Measurements from ENCODE around the gene LHX5.

LHX5 gene

DNA sequence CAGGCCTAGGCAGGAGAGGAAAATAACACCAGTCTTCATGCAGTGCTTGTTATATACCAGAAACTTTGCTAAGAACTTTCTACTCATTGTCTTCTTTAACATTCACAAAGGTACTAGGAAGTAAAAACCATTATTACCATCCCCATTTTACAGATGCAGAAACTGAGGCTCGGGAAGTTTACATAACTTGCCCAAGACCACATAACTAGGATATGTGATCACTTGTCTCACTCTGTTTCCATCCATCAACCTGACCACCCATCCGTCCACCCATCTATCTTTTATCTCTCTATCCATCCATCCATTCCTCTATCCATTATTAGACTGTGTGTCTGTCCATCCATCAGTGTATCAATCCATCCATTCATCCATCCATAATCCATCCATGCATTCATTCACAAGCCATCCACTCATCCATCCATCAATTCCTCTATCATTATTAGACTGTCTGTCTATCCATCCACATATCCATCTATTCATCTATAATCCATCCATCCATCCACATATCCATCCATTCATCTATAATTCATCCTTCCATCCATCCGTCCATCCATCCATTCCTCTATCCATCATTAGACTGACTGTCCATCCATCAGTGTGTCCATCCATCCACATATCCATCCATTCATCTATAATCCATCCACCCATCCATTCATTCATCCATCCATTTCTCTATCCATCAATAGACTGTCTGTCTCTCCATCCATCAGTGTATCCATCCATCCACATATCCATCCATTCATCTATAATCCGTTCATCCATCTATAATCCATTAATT lies 33.0 kb downstream of the LHX5 start:
- no peak for DNase-seq

DNA sequence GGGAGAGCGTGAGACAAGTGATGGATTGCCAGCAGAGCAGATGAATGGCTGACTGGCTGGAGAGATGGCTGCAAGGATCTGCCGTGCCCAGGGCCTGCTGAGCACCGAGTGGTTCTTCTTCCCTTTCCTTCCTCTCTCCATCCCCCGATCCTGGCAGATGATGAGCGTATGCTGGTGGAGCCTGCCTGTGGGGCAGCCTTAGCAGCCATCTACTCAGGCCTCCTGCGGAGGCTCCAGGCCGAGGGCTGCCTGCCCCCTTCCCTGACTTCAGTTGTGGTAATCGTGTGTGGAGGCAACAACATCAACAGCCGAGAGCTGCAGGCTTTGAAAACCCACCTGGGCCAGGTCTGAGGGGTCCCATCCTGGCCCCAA lies 34.0 kb downstream of the LHX5 start:
- no peak for DNase-seq

DNA sequence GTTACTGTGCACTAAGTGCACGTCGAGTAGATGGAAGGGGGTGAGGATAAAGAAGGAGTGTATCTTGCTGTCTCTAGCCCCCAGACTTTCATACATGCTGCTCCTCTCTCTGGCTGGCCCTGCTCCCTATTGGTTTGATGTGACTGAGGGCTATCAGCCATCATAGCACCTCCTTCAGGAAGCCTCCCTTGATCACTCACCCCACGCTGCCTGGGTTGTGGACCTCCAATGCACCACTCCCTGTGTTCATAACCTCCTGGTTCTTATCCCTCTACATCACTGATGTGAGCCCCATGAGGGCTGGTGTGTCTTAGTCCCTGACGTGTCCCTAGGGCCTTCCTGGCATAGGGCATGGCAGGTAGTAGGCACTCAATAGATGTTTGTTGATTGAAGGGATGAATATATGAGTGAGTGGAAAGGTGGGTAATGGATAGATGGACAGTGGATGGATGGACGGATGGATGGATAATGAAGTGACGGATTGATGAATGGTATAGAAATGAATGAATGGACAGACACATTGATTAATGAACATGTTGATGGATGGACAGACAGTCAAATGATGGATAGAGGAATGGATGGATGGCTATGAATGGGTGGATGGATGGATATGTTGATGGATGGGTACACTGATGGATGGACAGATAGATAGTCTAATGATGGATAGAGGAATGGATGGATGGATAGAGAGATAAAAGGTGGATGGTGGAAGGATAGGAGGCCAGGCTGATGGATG lies 34.5 kb downstream of the LHX5 start:
- DNase-seq = no peak

DNA sequence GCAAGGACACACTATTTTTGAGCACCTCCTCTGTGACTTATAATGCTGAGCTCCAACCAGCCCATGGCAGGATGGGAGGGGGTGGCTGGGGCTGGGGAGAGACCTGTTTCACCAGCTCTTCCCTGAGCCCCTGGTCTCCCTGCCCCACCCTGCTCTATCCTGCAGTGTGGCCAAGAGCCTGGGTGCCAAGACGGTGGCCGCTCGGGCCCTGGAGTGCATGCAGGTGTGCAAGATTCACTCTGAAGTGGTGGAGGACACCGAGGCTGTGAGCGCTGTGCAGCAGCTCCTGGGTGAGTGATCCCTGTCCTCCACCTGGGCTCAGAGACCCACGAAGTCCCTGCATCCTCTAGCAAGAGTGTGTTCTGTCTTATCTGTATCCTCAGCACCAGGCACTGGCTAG lies 35.1 kb downstream of the LHX5 start:
- no peak for DNase-seq

DNA sequence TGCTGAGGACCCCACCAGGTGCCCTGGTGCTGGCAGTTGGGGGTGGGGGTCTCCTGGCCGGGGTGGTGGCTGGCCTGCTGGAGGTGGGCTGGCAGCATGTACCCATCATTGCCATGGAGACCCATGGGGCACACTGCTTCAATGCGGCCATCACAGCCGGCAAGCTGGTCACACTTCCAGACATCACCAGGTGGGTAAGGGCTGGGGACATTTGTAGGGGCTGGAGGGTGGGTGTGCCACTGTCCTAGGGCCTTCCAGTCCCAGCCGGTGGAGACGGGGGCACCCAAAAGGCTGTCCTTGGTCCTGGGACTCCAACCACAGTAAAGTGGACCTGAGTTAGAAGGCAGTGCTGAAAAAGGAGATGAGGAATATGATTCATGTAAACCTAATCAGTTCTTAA lies 36.3 kb downstream of the LHX5 start:
- DNase-seq = no peak

DNA sequence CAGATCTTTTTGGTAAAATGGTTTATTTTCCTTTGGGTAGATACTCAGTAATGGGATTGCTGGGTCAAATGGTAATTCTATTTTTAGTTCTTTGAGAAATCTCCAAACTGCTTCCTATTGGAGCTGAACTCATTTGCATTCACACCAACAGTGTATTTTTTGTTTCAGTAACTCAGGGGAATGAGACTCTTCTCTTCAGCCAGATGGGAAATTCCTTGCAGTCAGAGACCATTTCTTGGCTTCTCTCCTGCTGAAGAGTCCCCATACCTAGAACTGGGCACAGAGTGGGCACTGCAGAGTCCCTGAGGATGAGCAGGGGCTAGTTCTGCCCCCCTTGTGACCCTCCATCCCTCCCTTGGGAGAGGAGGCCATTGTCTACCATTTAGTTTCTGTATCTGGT lies 38.7 kb downstream of the LHX5 start:
- no peak for DNase-seq

DNA sequence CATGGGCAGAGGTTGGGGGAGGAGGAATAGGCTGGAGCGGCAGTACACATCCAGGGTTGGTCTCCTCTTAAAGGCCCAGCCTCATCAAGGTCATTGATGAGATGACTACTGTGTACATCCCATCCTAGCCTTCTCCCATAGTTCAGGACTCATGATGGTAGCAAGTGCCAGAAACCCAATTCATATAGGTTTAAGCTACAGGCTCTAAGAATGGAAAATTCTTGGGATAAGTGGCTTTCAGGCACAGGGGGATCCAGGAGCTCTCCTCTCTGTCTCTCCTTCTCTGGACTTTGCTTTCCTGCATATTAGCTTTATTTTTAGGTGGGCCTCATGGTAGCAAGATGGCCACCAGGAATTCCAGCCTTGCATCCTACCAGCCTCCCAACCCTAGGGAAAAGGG lies 43.2 kb downstream of the LHX5 start:
- no peak for DNase-seq

DNA sequence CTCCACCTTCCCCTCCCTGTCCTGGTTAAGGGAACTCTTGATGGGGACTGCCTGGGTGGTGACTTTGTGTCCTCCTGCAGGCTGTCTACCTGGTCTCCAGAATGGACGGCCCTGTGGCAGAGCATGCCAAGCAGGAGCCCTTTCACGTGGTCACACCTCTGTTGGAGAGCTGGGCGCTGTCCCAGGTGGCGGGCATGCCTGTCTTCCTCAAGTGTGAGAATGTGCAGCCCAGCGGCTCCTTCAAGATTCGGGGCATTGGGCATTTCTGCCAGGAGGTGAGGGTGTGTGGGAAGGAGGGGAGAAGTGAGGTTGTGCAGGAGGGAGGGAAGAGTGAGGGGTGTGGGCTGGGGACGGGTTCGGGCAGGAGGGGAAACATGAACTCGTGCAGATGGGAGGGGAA lies 43.8 kb downstream of the LHX5 start:
- DNase-seq = no peak

DNA sequence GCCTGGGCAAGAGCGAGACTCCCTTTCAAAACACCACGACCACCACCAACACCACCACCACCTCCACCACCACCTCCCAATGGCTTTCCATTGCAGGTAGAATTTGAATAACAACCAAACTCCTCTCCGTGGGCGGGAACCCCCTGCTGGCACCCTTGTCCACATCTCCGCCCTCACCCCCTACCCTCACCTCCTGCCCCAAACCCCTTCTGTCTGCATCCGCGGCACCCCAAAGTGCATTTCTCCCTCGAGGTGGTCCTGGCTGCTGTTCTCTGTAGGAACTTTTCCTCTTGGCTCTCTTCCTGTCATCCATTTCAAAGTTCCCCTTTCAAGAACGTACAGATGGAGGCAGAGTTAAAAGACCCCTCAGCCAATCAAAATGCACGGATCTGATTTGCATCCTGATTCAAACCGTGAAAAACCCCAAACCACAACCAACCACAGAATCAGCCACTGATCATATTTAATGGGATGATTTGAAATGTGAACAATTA lies 45.7 kb downstream of the LHX5 start:
- DNase-seq = no peak

DNA sequence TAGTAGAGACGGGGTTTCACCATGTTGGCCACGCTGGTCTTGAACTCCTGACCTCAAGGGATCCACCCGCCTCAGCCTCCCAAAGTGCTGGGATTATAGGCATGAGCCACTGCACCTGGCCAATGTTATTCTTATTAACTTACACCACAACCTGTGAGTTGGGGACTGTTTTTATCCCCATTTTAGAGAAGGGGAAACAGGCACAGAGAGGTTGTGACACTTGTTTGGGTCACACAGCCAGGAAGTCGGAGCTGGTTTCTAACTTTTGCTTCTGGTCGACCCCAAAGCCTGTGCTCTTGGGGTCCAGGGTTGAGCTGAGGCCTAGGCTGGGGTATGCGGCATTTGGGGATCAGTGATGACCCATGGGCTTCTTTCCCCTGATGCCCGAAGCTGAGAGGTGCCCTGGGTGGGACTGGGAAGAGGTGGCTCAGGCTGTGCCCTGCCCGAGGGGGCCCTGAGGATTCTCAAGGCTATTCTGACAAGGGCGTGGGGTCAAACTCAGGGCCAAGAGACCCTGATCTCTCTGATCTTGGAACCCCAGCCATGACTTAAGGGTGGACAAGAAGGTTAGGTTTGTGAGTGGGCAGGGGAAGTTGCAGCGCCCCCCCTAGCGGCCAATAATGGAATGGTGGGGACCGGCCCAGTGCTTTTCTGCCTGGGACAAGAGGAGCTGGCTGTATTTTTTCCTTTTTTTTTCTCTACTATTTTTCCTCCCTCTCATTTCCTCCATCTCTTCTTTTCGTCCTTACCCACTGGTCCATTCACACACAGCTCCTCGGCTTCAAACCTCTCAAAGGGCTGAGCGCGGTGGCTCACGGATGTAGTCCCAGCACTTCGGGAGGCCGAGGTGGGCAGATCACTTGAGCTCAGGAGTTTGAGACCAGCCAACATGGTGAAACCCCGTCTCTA lies 46.5 kb downstream of the LHX5 start:
- DNase-seq = peak; percentile 27

DNA sequence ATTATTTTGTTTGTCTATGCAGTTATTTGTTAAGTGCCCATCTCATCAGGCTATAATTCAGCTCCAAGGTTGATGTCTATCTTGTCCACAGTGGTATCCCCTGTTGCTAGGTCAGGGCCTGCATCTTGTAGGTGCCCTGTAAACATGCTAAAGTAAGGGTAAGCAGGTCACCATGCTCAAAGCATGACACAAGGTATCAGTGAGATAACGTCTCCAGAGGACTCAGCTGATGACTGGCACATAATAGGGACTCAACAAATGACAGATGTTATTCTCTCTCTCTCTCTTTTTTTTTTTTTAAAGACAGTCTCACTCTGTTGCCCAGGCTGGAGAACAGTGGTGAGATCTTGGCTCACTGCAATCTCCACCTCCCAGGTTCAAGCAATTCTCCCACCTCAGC lies 47.2 kb downstream of the LHX5 start:
- DNase-seq = no peak

DNA sequence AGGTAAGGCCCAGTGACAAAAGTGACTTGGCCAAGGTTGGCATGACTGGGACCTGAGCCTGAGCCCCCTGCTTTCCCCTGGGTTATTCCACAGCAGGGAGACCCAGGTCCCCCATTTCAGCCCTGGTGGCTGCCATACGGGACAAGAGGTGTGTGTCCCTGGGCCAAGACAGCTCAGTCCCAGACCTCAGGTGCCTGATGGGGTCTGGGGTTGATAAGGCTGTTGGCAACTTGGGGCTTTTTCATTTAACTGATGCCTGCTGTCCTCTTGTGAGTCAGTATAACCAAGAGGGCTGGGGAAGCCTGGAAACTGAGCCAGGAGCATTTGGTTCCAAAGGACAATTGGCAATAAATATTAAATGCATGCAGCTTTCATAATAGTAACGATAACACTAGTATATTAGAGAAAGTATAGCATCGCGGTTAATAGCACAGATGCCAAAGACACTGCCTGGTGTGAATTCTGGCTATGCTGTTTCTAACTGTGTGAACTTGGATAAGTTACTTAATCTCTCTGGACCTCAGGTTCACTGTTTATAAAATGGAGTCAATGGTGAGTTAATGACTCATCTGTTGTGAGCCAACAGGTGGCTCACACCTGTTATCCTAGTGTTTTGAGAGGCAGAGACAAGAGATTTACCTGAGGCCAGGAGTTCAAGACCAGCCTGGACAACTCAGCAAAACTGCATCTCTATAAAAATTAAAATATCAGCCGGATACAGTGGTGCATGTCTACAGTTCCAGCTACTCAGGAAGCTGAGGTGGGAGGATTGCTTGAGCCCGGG lies 48.6 kb downstream of the LHX5 start:
- DNase-seq = no peak

DNA sequence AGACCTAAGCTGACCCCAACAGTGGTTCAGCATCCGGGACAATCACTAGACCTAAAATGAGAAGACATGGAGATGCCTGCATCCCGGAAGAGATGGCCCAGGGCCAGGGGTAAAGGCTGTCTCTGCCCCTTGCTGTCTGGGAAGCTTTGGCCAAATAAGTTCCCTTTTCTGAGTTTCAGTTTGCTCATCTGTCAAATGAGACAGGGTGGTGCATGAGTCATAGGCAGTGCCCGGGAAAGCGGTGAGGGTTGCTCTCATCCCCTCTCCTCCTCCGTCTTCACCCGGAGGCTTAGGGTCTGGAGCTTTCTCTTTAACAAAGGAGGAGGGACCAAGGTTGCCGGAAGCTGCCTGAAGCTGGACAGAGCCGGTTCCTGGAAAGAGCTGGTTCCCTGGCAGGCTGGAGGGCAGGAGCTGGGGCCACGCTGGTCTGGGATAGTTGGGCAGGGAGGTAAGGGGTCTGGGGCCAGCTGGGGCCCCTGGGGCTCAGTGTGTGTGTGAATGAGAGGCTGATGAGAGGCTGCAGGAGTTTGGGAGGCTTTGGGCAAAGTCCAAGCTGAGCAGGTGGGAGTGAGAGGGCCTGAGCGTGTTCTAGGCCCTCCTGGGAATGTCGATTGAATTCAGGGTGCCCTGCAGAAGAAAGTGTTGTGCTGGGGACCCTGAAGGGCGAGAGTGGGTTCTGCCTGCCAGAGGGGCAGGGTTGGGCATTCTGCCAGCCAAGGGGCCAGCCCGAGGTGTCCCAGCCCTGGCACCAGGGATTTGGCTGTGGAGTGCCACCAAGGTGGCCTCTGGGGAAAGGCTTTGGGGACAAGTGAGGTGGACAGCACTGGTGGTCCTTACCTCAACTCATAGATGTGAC lies 49.4 kb downstream of the LHX5 start, which contains the start of gene SDSL:
SDSL (plus strand) TSS at position 351 of the 856 bp plus-strand sequence. CDS start 5,603 bp downstream, outside the sequence.
- peak; percentile 28 for DNase-seq

DNA sequence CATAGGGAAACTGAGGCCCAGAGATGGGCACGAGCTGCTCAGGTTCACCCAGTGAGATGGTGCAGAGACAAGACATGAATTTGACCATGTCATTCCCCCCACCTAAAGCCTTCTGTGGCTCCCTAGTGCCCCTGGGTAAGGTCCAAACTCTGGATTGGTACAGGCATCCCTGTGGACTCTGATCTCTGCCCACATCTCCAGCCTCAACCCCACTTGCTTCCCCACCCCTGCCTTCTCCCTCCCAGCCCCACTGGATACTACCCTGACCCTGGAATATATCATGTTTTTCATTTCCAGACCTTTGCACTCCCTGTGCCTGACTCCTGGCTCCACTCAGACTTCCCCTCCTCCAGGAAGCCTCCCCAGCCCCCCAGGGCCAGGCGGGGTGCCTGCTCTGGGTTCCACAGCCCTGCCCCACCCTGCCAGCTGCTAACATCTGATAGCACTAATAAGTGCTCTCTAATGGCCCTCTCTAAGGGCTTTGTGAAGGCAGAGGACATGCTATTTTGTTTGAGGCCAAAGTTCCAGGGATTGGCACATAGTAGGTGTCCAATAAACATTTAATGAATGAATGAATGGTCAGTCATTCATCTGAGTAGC lies 50.6 kb downstream of the LHX5 start:
- DNase-seq = no peak

DNA sequence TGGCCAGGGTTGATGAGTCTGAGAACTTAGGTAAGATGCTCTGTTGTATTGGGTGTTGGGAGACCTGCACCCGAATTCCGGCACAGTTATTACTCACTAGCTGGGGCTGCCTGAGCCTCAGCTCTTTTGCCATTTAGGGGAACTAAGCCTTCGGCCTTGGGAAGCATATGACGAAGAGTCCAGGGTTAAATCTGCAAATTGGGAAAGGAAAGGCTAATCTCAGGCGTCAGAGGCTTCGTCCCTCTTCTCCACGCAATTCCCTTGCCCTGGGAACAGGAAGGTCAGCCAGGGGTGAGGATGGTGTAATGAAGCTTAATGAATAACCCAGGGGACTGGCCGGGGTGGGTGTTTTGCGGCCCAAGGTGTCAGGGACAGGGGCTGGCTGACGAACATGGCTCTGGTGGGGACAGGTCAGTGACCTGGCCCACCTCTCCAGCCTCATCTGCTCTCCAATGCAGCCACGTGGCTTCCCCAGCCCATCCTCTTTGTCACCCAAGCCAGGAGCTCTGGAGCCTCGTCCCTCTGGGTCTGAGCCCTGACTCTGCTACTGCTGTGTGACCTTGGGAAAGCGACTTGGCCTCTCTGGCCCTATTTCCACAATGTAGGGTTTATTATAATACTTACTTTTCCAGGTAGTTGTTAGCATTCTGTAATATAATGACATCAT lies 53.3 kb downstream of the LHX5 start:
- DNase-seq = no peak

DNA sequence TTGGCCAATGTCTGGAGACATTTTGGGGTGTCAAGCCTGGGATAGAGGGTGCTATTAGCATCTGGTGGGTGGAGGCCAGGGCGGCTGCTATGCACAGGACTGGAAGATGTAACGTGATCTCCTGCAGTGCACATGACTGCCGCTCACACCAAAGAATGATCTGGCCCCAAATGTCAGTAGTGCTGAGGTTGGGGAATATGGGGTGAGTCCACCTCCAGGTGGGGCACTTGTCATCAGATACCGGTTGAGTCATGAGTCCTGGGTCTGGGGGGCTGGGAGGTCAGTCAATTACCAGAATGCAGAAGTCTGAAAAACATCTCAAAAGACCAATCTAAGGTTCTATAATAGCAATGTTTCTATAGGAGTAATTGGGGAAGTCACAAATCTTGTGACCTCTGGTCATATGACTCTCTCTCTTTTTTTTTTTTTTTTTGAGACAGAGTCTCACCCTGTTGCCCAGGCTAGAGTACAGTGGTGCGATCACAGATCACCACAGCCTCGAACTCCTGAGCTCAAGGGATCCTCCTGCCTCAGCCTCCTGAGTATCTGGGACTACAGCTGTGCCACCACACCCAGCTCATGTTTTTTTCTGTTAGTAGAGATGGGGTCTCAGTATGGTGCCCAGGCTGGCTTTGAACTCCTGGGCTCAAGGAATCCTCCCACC lies 55.4 kb downstream of the LHX5 start:
- DNase-seq = no peak

DNA sequence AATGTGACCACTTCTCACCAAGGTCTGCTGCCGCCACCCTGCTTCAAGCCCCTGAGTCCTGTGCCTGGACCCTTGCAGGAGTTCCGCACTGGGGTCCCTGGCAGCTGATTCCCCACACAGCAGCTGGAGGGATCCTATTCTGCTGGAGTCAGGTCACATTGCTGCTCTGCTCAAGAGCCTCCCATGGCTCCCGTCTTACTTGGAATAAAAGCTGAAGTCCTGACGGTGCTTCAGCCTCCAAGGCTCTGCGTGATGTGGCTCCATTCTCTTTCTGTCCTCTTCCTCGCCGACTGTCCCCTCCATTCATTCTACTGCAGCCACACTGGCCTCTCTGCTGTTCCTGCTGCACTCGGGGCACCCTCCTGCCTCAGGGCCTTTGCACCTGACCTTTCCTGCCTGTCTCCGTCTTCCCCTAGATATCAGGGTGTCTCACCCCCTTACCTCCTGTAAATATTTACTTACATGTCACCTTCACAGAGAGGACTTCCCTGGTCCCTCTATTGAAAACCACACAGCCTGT lies 57.1 kb downstream of the LHX5 start:
- DNase-seq = no peak

DNA sequence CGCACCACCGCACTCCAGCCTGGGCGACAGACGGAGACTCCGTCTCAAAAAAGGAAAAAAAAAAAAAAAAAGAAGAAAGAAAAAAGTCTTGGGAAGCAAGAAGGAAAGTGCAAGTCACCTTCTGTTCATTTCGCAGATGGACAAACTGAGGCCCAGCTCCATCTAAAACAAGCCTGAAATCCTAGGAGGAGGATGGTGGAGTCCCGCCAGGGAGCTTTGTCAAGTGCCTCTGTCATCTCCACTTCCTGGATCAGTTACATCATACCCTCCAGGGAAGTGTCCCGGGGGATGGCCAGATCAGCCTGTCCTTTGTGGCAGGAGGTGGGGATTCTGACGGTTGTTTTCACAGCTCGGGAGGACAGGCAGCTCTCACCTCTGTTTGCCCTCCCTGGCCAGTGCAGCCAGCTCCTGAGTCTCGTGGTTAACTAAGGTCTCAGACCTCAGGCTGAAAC lies 58.2 kb downstream of the LHX5 start:
- no peak for DNase-seq
